NCI-H82 treated with DMSO at 0.1 percent for 48 hours (cell line): Measurements from ENCODE around the gene CYP26B1.

ENCODE experiments used
- DNase-seq: peaks from one replicate; lab custom pipeline; 2025; ENCODE audit not compliant: unreplicated experiment; lab: John Stamatoyannopoulos, UW

Gene CYP26B1

GRCh38 chr2:72147303-72147971, at the start of gene CYP26B1:
CYP26B1 (minus strand) TSS chr2:72147862; CDS start chr2:72147834, 28 bp downstream.
- no peak for DNase-seq

- DNase-seq, result no peak
Measured at GRCh38 chr2:72193723-72194122, 46.1 kb upstream of the CYP26B1 start.

GRCh38 chr2:72191441-72191840, 43.8 kb upstream of the CYP26B1 start:
- no peak for DNase-seq

- no peak for DNase-seq
Measured at GRCh38 chr2:72185206-72185605, 37.5 kb upstream of the CYP26B1 start.

- DNase-seq, result no peak
Measured at GRCh38 chr2:72183466-72183865, 35.8 kb upstream of the CYP26B1 start.

GRCh38 chr2:72183016-72183415, 35.4 kb upstream of the CYP26B1 start:
- DNase-seq, result no peak

- no peak for DNase-seq
Measured at GRCh38 chr2:72182547-72182946, 34.9 kb upstream of the CYP26B1 start.

- no peak for DNase-seq
Measured at GRCh38 chr2:72181616-72182015, 34.0 kb upstream of the CYP26B1 start.

- DNase-seq, result no peak
Measured at GRCh38 chr2:72180351-72180750, 32.7 kb upstream of the CYP26B1 start.

GRCh38 chr2:72178551-72178950, 30.9 kb upstream of the CYP26B1 start:
- no peak for DNase-seq

- no peak for DNase-seq
Measured at GRCh38 chr2:72176281-72176680, 28.6 kb upstream of the CYP26B1 start.

GRCh38 chr2:72175636-72176035, 28.0 kb upstream of the CYP26B1 start:
- no peak for DNase-seq

- DNase-seq, result no peak
Measured at GRCh38 chr2:72173640-72174321, 26.1 kb upstream of the CYP26B1 start.

GRCh38 chr2:72172478-72172877, 24.8 kb upstream of the CYP26B1 start:
- DNase-seq, result no peak

- no peak for DNase-seq
Measured at GRCh38 chr2:72166279-72166678, 18.6 kb upstream of the CYP26B1 start.

GRCh38 chr2:72165792-72166191, 18.1 kb upstream of the CYP26B1 start:
- no peak for DNase-seq

GRCh38 chr2:72162574-72162973, 14.9 kb upstream of the CYP26B1 start:
- DNase-seq, result no peak

- DNase-seq, result no peak
Measured at GRCh38 chr2:72159211-72159993, 11.7 kb upstream of the CYP26B1 start.

GRCh38 chr2:72157871-72158771, 10.5 kb upstream of the CYP26B1 start:
- no peak for DNase-seq

- DNase-seq, result no peak
Measured at GRCh38 chr2:72156872-72157271, 9.2 kb upstream of the CYP26B1 start.

- no peak for DNase-seq
Measured at GRCh38 chr2:72155737-72156136, 8.1 kb upstream of the CYP26B1 start.
